Activated CD4-positive, alpha-beta T cell treated with anti-CD3 and anti-CD28 coated beads, Interleukin-2, amount 50 U/mL, for 4 hours (primary cell): ENCODE measurements around the gene CERS5.
"Not testable (repeated sequence)": the region's sequence is repeated elsewhere in the genome, so short reads cannot be mapped to it uniquely, and the experiment has no call there.

Experiments used
- DNase-seq, 2 experiments: peaks; one replicate each; pipeline ENCODE4 v3.0.0-alpha.2; 2020

Gene CERS5

DNA sequence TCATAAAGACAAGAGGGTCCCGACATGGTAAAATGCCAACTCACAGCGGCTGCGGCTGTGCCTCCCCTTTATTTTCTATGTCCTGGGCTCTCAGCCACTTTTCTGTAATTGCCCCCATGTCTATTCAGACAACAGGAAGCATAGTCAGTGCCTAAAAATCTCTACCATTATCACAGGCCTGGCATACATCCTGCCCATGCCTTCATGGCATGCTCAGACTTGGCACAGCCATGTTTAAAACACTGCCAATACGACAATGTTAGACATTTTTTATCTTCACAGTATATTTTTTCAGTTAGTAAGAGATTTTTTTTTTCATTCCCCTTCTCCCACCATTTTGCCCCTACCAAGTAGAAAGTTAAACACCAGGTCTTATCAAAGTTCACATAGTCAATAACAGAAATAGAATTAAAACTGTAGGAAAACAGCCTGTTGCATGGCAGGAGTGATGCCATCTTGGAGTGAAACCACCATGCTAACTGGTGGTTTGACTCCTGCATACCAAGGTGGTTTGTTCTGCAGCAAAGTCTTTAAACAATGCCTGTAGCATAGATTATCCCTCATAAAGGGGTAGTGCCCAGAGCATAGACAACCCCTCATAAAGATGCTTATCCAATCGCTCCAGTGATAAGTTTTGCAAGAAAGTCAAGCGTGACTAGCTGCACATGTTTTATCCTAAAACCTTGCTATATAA is 18.9 kb upstream of the CERS5 start:
- no peak for DNase-seq

GRCh38 chr12:50185301-50185895 is 18.2 kb upstream of the CERS5 start:
- DNase-seq = no peak

GRCh38 chr12:50184261-50184660 is 17.1 kb upstream of the CERS5 start:
- no peak for DNase-seq

DNA sequence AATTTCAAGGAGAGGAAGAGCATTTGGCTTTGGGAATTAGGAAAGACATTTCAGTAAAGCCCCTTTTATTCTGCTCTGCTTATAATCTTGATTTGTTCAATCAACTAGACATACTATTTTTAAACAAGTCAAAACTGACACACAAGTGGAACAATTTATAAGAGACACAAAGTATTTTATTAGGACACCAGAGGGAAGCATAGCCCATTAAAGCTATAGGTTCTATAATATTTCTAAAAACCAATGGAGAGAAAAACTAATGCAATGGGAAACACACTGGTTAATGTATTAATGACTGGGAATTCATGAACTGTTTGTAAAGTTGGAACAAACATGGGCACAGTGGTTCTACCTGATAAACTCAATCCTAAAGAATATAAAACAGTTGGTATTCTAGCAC is 15.3 kb upstream of the CERS5 start:
- no peak for DNase-seq

GRCh38 chr12:50181691-50182090 is 14.5 kb upstream of the CERS5 start:
- DNase-seq = no peak

DNA sequence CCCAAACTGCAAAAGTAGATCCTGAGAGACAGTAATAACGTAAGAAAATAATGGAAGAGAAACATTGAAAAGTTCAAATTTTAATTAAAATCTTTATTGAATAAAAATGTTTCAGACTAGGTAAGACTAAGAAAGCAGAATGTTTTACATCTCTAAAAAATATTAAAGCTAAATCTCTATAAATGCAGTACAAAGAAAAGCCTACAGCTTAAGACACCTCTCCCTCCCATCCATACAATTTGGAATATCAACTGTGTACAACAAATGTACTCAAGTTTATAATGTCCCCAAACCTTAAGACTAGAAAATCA is 8.5 kb upstream of the CERS5 start:
- DNase-seq = no peak

GRCh38 chr12:50174971-50175715 is 8.0 kb upstream of the CERS5 start:
- no peak for DNase-seq

- DNase-seq = peak; percentile 34 to 37
Observed at GRCh38 chr12:50166799-50167048, 445 bp downstream of the CERS5 start.

GRCh38 chr12:50164963-50165362 is 2.2 kb downstream of the CERS5 start:
- DNase-seq = no peak

- DNase-seq = no peak
Observed at GRCh38 chr12:50162230-50162629, 4.9 kb downstream of the CERS5 start.

GRCh38 chr12:50160643-50161042 is 6.5 kb downstream of the CERS5 start:
- DNase-seq = no peak

DNA sequence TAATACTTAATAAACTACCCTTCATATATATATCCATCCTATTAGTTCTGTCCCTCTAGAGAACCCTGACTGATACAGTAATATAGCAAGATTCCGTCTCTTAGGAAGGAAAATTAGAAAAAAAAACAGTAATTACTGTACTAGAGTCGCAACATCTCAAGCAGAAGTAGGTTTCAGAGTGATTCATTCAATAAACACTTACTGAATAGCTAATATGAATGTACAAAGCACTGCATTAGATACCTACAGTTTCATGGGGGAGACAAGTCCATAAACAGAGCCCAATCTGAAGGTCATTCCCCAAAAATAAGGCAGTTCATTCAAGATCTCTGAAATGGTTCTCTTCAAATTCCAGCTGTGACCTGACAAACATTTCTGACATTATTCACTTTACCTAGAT is 9.9 kb downstream of the CERS5 start:
- no peak for DNase-seq

- DNase-seq = no peak
Observed at GRCh38 chr12:50156641-50157040, 10.5 kb downstream of the CERS5 start.

DNA sequence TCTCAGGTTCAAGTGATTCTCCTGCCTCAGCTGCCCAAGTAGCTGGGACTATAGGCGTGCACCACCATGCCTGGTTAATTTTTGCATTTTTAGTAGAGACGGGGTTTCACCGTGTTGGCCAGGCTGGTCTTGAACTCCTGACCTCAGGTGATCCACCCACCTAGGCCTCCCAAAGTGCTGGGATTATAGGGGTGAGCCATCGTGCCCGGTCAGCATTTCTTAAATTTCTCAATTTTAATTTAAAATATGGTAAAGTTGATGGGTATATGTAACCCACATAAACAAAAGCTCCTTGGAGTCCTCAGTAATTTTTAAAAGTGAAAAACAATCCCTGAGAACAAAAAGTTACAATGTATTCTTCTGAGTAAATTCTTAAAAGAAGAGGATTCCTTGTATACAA is 12.2 kb downstream of the CERS5 start:
- not testable (repeated sequence) for DNase-seq

- no peak for DNase-seq
Observed at GRCh38 chr12:50151047-50151687, 16.0 kb downstream of the CERS5 start.

DNA sequence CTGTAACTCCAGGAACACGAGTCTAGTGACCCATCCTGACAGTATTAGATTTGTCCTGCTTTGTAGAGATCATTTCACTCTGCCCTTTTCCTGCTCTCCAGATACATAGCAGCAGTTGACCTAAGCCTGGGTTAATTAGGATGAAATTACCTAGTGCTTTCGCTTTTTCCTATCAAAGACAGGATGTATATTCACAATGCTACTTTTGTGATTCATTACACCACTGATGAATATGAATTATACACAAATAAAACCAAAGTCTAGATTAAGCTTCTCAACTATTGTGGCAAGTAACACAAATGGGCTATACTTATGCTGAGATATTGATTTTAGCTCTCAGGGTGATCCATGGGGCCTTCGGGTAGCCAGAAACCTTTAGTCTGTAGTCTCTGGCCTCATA is 17.9 kb downstream of the CERS5 start:
- no peak for DNase-seq

GRCh38 chr12:50148011-50148410 is 19.2 kb downstream of the CERS5 start:
- DNase-seq = not testable (repeated sequence)

GRCh38 chr12:50147281-50147680 is 19.9 kb downstream of the CERS5 start:
- no peak for DNase-seq

GRCh38 chr12:50145439-50145838 is 21.7 kb downstream of the CERS5 start:
- no peak for DNase-seq

DNA sequence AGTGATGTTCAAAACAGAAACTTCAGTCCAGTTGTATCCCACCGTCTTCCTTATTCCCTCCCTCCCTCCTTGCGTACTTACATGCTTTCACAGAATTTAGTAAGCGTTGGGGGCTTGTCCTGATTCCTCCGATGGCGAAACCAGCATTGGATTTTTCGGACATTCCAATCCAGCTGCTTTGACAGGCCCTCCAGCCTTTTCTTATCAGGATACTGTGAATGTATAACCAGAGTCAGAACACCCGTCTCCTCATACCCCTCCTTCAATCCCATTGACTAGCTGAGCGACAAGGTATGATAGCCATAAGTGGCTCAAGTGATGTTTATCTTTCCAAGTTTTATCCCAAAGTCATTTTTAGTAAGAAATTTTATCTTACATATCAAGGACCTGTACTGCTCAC is 24.2 kb downstream of the CERS5 start:
- no peak for DNase-seq

- no peak for DNase-seq
Observed at GRCh38 chr12:50132505-50133135, 34.5 kb downstream of the CERS5 start.

DNA sequence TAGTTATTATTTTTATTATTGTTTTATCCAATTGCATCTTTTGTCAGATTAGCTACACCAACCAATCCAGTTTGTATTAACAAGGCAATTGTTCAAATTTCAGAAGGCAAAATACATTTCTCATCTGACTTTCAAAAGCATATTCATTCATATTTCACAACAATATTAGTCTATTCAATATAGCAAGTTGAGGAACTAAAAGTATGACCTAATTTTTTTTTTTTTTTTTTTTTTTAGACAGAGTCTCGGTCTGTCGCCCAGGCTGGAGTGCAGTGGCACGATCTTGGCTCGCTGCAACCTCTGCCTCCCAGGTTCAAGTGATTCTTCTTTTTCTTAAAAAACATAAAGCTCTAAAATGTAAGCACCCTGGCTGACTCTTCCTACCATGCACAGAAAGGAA is 37.9 kb downstream of the CERS5 start:
- DNase-seq = no peak

DNA sequence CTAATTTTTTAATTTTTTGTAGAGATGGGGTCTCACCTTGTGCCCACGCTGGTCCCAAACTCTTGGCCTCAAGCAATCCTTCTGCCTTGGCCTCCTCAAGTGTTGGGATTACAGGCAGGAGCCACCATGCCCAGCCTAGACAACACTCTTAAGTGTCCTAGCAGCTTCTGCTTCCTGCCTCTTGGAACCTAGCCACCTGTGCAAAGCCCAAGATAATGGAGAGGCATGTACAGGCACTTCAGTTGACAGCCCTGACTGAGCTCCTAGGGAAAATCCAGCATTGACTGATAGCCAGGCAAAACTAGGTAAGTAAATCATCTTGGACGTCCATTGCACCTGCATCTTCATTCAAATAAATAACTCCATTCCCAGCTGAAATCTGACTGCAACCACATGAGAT is 39.6 kb downstream of the CERS5 start:
- no peak for DNase-seq

- DNase-seq = no peak
Observed at GRCh38 chr12:50123203-50123602, 44.0 kb downstream of the CERS5 start.
